GM21381 (cell line): ENCODE results near the gene RIN3.
"Not testable (repeated sequence)": the region's sequence is repeated elsewhere in the genome, so short reads cannot be mapped to it uniquely, and the experiment has no call there.

ENCODE experiments used
- ATAC-seq: cut with Tn5 transposase; IDR thresholded peaks from one replicate; pipeline ENCODE4 v1.9.1; 2021; ENCODE audit warnings: mild to moderate bottlenecking, moderate library complexity; ENCODE audit not compliant: unreplicated experiment

The RIN3 gene

GRCh38 chr14:92704036-92704804, 190.6 kb downstream of the RIN3 start:
- peak; percentile 93 for ATAC-seq

- no peak for ATAC-seq
These were observed 191.2 kb downstream of the RIN3 start for GRCh38 chr14:92704821-92705220.

- ATAC-seq = no peak
These were observed 192.8 kb downstream of the RIN3 start for GRCh38 chr14:92706386-92706785.

- no peak for ATAC-seq
These were observed 195.9 kb downstream of the RIN3 start for GRCh38 chr14:92709340-92710000.

GRCh38 chr14:92710001-92710341, 196.4 kb downstream of the RIN3 start:
- ATAC-seq = no peak

GRCh38 chr14:92711976-92712653, 198.5 kb downstream of the RIN3 start:
- no peak for ATAC-seq

GRCh38 chr14:92712654-92713051, 199.1 kb downstream of the RIN3 start:
- no peak for ATAC-seq

- not testable (repeated sequence) for ATAC-seq
These were observed 201.2 kb downstream of the RIN3 start for GRCh38 chr14:92714739-92715307.

- no peak for ATAC-seq
These were observed 202.6 kb downstream of the RIN3 start for GRCh38 chr14:92716131-92716530.

- ATAC-seq = no peak
These were observed 204.0 kb downstream of the RIN3 start for GRCh38 chr14:92717571-92718042.

GRCh38 chr14:92718664-92719063, 205.1 kb downstream of the RIN3 start:
- ATAC-seq = no peak

GRCh38 chr14:92719421-92719820, 205.8 kb downstream of the RIN3 start:
- no peak for ATAC-seq

- ATAC-seq = no peak
These were observed 206.3 kb downstream of the RIN3 start for GRCh38 chr14:92719890-92720323.

GRCh38 chr14:92724516-92725340, 211.1 kb downstream of the RIN3 start:
- no peak for ATAC-seq

- ATAC-seq = no peak
These were observed 212.8 kb downstream of the RIN3 start for GRCh38 chr14:92726135-92726932.

- ATAC-seq = no peak
These were observed 213.3 kb downstream of the RIN3 start for GRCh38 chr14:92726933-92727262.

GRCh38 chr14:92728759-92729364, 215.3 kb downstream of the RIN3 start:
- peak; percentile 51 for ATAC-seq

- ATAC-seq = no peak
These were observed 216.2 kb downstream of the RIN3 start for GRCh38 chr14:92729634-92730358.

- no peak for ATAC-seq
These were observed 218.1 kb downstream of the RIN3 start for GRCh38 chr14:92731622-92732115.
